DOHH2 (cell line): ENCODE data around the gene TMEM69.

Experiments used
- H3F3A ChIP-seq: fragments of 200-600 bp; sonication (generic), shearing (Covaris generic); 2 replicates; pipeline ENCODE4 v1.6.0; 2016; ENCODE audit warnings: antibody characterized with exemption, mild to moderate bottlenecking; ENCODE audit not compliant: control insufficient read depth, insufficient read depth
- H3K27ac ChIP-seq: fragments of 200-600 bp; sonication (generic); 2 replicates; pipeline ENCODE4 v1.5.1; 2014; ENCODE audit warnings: low read depth, mild to moderate bottlenecking, low read length, moderate library complexity
- H3K27me3 ChIP-seq: fragments of 200-600 bp; sonication (generic); 2 replicates; pipeline ENCODE4 v1.6.1; 2014; ENCODE audit warnings: mild to moderate bottlenecking, low read length, mixed read lengths; ENCODE audit not compliant: control insufficient read depth
- H3K36me3 ChIP-seq: fragments of 200-600 bp; sonication (generic); 2 replicates; pipeline ENCODE4 v1.6.1; 2014; ENCODE audit warnings: mild to moderate bottlenecking, low read length, moderate library complexity, mixed read lengths; ENCODE audit not compliant: control insufficient read depth
- H3K4me1 ChIP-seq: fragments of 200-600 bp; sonication (generic); 2 replicates; pipeline ENCODE4 v1.6.1; 2014; ENCODE audit warnings: mild to moderate bottlenecking, low read length, mixed read lengths; ENCODE audit not compliant: control insufficient read depth
- H3K4me2 ChIP-seq: fragments of 200-600 bp; sonication (generic); 2 replicates; pipeline ENCODE4 v1.6.0; 2014; ENCODE audit warnings: mild to moderate bottlenecking, low read length, moderate library complexity
- H3K4me3 ChIP-seq: fragments of 200-600 bp; sonication (generic); 2 replicates; pipeline ENCODE4 v1.5.1; 2014; ENCODE audit warnings: mild to moderate bottlenecking, low read length, mixed read lengths
- H3K79me2 ChIP-seq: fragments of 200-600 bp; sonication (generic); 2 replicates; pipeline ENCODE4 v1.6.1; 2014; ENCODE audit warnings: mild to moderate bottlenecking, low read length, mixed read lengths; ENCODE audit not compliant: control insufficient read depth
- H3K9me2 ChIP-seq: fragments of 200-600 bp; sonication (generic); replicated peaks from 2 replicates; pipeline ENCODE4 v1.6.1; 2014; ENCODE audit warnings: mild to moderate bottlenecking, low read length, mixed read lengths; ENCODE audit not compliant: control insufficient read depth
- H3K9me3 ChIP-seq: fragments of 200-600 bp; sonication (generic); 2 replicates; pipeline ENCODE4 v1.6.1; 2014; ENCODE audit warnings: antibody characterized with exemption, low read length, mixed read lengths; ENCODE audit not compliant: control insufficient read depth, insufficient read depth
- H4K20me1 ChIP-seq: fragments of 200-600 bp; sonication (generic); 2 replicates; pipeline ENCODE4 v1.6.0; 2014; ENCODE audit warnings: low read depth, mild to moderate bottlenecking, antibody characterized with exemption, low read length, moderate library complexity; ENCODE audit not compliant: control insufficient read depth, insufficient read depth
- CTCF ChIP-seq: fragments of 200-600 bp; sonication (generic); IDR thresholded peaks from one replicate; pipeline ENCODE4 v1.5.1; 2014; ENCODE audit warnings: antibody characterized with exemption, mild to moderate bottlenecking, low read depth, low read length; ENCODE audit not compliant: poor library complexity, severe bottlenecking
- EZH2phosphoT487 ChIP-seq: fragments of 200-600 bp; sonication (generic); IDR thresholded peaks from 2 replicates; pipeline ENCODE4 v1.6.1; 2017; ENCODE audit warnings: borderline replicate concordance, mild to moderate bottlenecking, antibody characterized with exemption, low read length, moderate library complexity, mixed read lengths

TMEM69 gene

GRCh38 chr1:45667321-45668111 is 20.5 kb upstream of the TMEM69 start:
- H3K9me2 ChIP-seq = no peaks in the 10 kb centered on the region
- 0 out of 2 replicates have a peak, but pooled peaks cover 7% of the 10 kb centered on the region for H3K4me1 ChIP-seq
- H3K4me3 ChIP-seq = no peak overlapping the region
- peaks cover 100% of the 10 kb centered on the region for H3K79me2 ChIP-seq
- H3K36me3 ChIP-seq = peaks cover 36% of the 10 kb centered on the region
- H3K9me3 ChIP-seq = no peaks in the 10 kb centered on the region
- peaks cover 3% of the 10 kb centered on the region for H3F3A ChIP-seq
- H3K27me3 ChIP-seq = no peaks in the 10 kb centered on the region
- no peak overlapping the region for H3K27ac ChIP-seq
- peaks cover 30% of the 10 kb centered on the region; the same call in 1 of the 2 replicates for H4K20me1 ChIP-seq
- TF ChIP-seq EZH2phosphoT487 = no peak
- H3K4me2 ChIP-seq = no peak overlapping the region

- Histone ChIP-seq H3K27ac (no peak overlapping the region), H3K79me2 (peaks cover 100% of the 10 kb centered on the region), H3K36me3 (peaks cover 40% of the 10 kb centered on the region), H3K27me3 (no peaks in the 10 kb centered on the region), H3K4me1 (0 out of 2 replicates have a peak, but pooled peaks cover 7% of the 10 kb centered on the region), H3K4me3 (no peak overlapping the region), H3K9me2 (no peaks in the 10 kb centered on the region), H3K9me3 (no peaks in the 10 kb centered on the region), H4K20me1 (peaks cover 33% of the 10 kb centered on the region; the same call in 1 of the 2 replicates), H3K4me2 (no peak overlapping the region), H3F3A (peaks cover 3% of the 10 kb centered on the region)
- TF ChIP-seq CTCF (no peak), EZH2phosphoT487 (no peak)
Measured at GRCh38 chr1:45668526-45668925, 19.5 kb upstream of the TMEM69 start.

- H3K9me3 ChIP-seq = no peaks in the 10 kb centered on the region
- H4K20me1 ChIP-seq = peaks cover 33% of the 10 kb centered on the region; the same call in 1 of the 2 replicates
- H3K4me1 ChIP-seq = 0 out of 2 replicates have a peak, but pooled peaks cover 7% of the 10 kb centered on the region
- no peak overlapping the region for H3K4me3 ChIP-seq
- H3K9me2 ChIP-seq = no peaks in the 10 kb centered on the region
- peaks cover 42% of the 10 kb centered on the region for H3K36me3 ChIP-seq
- no peak overlapping the region for H3K4me2 ChIP-seq
- H3K27ac ChIP-seq = no peak overlapping the region
- peaks cover 3% of the 10 kb centered on the region for H3F3A ChIP-seq
- TF ChIP-seq EZH2phosphoT487 (no peak), CTCF (no peak)
- H3K27me3 ChIP-seq = no peaks in the 10 kb centered on the region
- peaks cover 100% of the 10 kb centered on the region for H3K79me2 ChIP-seq
Measured at GRCh38 chr1:45669379-45669778, 18.6 kb upstream of the TMEM69 start.
